HG02678 (cell line): ENCODE measurements around the gene HNRNPL.

Source experiments
- ATAC-seq: cut with Tn5 transposase; IDR thresholded peaks from one replicate; pipeline ENCODE4 v1.9.1; 2021; ENCODE audit warnings: mild to moderate bottlenecking, moderate library complexity; ENCODE audit not compliant: unreplicated experiment

HNRNPL gene

GRCh38 chr19:38846097-38846496 lies 3.7 kb downstream of the HNRNPL start:
- ATAC-seq, result no peak

- ATAC-seq, result no peak
Measured at GRCh38 chr19:38845374-38846024, 4.3 kb downstream of the HNRNPL start.

- no peak for ATAC-seq
Measured at GRCh38 chr19:38844093-38844686, 5.6 kb downstream of the HNRNPL start.

- ATAC-seq, result no peak
Measured at GRCh38 chr19:38843175-38843758, 6.5 kb downstream of the HNRNPL start.

GRCh38 chr19:38842439-38843174 lies 7.2 kb downstream of the HNRNPL start:
- ATAC-seq, result no peak

- no peak for ATAC-seq
Measured at GRCh38 chr19:38841787-38842438, 7.9 kb downstream of the HNRNPL start.

- ATAC-seq, result no peak
Measured at GRCh38 chr19:38841180-38841766, 8.5 kb downstream of the HNRNPL start.

GRCh38 chr19:38840583-38840968 lies 9.2 kb downstream of the HNRNPL start:
- ATAC-seq, result no peak

GRCh38 chr19:38839816-38840582 lies 9.8 kb downstream of the HNRNPL start:
- no peak for ATAC-seq

- no peak for ATAC-seq
Measured at GRCh38 chr19:38838986-38839761, 10.6 kb downstream of the HNRNPL start.

GRCh38 chr19:38838208-38838985 lies 11.4 kb downstream of the HNRNPL start:
- no peak for ATAC-seq

- no peak for ATAC-seq
Measured at GRCh38 chr19:38837656-38838121, 12.1 kb downstream of the HNRNPL start.

- ATAC-seq, result no peak
Measured at GRCh38 chr19:38836983-38837626, 12.7 kb downstream of the HNRNPL start.

GRCh38 chr19:38836159-38836982 lies 13.4 kb downstream of the HNRNPL start:
- no peak for ATAC-seq

GRCh38 chr19:38834590-38834989 lies 15.2 kb downstream of the HNRNPL start:
- no peak for ATAC-seq

GRCh38 chr19:38834104-38834490 lies 15.7 kb downstream of the HNRNPL start:
- no peak for ATAC-seq

- ATAC-seq, result no peak
Measured at GRCh38 chr19:38833092-38833425, 16.7 kb downstream of the HNRNPL start.
